Right lobe of liver (tissue), 4 donors: Measurements from ENCODE around the gene CCDC6.

Experiments
- POLR2A ChIP-seq: fragments of 450-650 bp; IDR thresholded peaks from one replicate; pipeline ENCODE4 v1.6.1; 2017; ENCODE audit warnings: antibody characterized with exemption, mild to moderate bottlenecking
- TF ChIP-seq, protein P1 (sequence below), 4 donors: fragments of 200-600 bp in 3 of 4; fragments of 450-650 bp in 1 of 4; IDR thresholded peaks; one replicate each; pipeline versions ENCODE4 v1.5.1 to v1.8.0; 2016 to 2022; ENCODE audit warnings: antibody characterized with exemption in 4 of 4, mild to moderate bottlenecking in 2 of 4
- donor health status: DM: no; HTN: no; CAD: no.
- donor health status: DM: no; HTN: no; CAD: no.
- donor health status: DM: no; HTN: yes; CAD: no.

DNA sequence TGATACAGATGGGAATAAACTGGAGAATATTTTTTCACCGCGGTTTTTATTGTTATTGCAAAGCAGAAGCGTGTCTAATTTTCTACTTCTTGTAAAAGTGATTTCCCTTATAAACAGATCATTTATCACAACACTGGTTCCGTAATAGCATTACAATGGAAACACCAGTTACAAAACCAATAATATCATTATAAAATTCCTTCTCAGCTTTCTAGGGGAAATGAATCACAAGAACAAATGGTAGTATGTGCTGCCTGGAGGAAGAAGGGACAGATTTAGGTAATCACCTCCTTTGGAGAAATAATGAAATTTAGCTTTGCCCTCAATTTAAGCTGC lies 2.4 kb upstream of the CCDC6 start:
- TF ChIP-seq, protein P1, sequence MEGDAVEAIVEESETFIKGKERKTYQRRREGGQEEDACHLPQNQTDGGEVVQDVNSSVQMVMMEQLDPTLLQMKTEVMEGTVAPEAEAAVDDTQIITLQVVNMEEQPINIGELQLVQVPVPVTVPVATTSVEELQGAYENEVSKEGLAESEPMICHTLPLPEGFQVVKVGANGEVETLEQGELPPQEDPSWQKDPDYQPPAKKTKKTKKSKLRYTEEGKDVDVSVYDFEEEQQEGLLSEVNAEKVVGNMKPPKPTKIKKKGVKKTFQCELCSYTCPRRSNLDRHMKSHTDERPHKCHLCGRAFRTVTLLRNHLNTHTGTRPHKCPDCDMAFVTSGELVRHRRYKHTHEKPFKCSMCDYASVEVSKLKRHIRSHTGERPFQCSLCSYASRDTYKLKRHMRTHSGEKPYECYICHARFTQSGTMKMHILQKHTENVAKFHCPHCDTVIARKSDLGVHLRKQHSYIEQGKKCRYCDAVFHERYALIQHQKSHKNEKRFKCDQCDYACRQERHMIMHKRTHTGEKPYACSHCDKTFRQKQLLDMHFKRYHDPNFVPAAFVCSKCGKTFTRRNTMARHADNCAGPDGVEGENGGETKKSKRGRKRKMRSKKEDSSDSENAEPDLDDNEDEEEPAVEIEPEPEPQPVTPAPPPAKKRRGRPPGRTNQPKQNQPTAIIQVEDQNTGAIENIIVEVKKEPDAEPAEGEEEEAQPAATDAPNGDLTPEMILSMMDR (IDR thresholded peaks at IDR 0.05) = no peak
- no peak for TF ChIP-seq POLR2A
